ENCODE measurements around the gene COQ8A. TPM values are rescaled to one million over a fixed set of nuclear protein-coding genes. Genes with fewer than 3 reads are reported as not detected.

Gene COQ8A
- total RNA-seq, 1 experiment from 2014 or later = 24.6 TPM

DNA sequence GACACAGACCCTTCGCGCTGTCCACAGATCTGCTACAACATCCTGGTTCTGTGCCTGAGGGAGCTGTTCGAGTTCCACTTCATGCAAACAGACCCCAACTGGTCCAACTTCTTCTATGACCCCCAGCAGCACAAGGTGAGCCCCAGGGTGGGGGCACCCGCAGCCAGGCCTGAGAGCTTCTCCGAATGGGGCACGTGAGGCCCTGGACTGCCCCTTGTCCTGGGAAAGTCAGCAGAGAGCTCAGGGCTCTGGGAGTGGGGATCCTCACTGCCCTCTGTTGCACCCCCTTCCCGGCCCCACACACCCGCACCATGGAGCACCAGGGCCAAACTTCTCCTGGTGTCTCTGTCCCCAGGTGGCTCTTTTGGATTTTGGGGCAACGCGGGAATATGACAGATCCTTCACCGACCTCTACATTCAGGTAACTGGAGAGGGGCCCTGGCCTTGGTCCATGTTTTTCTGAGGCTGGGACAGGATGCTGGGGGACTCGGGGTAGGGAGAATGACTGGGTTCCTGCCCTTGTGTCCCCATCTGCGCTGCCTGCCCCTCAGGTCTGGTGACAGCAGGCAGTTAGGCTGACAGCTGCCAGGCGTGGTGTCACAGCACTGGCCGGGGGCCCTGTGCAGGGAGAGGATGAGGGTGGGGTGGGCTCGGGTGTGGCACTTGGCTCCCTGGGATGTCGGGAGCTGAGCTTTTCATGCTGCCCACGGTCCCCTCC is 44.6 kb downstream of the COQ8A start:
- no peak for DNase-seq
- CTCF ChIA-PET = interaction anchor here (0.6 kb wide), 2 partner anchors 209 to 1811 kb away, joined by 3 to 5 read pairs; no protein-coding TSS in a partner anchor
- Mint-ChIP-seq H3K9me3 (ENCODE audit: low read depth, unreplicated experiment) (no peaks in the 10 kb centered on the region), H3K36me3 (ENCODE audit: insufficient read depth, unreplicated experiment) (peaks cover 48% of the 10 kb centered on the region), H3K4me3 (ENCODE audit: low read depth, unreplicated experiment) (no peak overlapping the region), H3K4me1 (ENCODE audit: low read depth, unreplicated experiment) (no peaks in the 10 kb centered on the region), H3K27ac (ENCODE audit: unreplicated experiment) (no peak overlapping the region), H3K27me3 (ENCODE audit: unreplicated experiment) (no peaks in the 10 kb centered on the region)
- BruUV-seq (replicated peaks) = no TSS peak
- TF ChIP-seq, protein P1, sequence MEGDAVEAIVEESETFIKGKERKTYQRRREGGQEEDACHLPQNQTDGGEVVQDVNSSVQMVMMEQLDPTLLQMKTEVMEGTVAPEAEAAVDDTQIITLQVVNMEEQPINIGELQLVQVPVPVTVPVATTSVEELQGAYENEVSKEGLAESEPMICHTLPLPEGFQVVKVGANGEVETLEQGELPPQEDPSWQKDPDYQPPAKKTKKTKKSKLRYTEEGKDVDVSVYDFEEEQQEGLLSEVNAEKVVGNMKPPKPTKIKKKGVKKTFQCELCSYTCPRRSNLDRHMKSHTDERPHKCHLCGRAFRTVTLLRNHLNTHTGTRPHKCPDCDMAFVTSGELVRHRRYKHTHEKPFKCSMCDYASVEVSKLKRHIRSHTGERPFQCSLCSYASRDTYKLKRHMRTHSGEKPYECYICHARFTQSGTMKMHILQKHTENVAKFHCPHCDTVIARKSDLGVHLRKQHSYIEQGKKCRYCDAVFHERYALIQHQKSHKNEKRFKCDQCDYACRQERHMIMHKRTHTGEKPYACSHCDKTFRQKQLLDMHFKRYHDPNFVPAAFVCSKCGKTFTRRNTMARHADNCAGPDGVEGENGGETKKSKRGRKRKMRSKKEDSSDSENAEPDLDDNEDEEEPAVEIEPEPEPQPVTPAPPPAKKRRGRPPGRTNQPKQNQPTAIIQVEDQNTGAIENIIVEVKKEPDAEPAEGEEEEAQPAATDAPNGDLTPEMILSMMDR (IDR thresholded peaks at IDR 0.05; ENCODE audit: unreplicated experiment) = no peak
- intact Hi-C loops (cut with micrococcal nuclease; ENCODE audit: unreplicated experiment) = no loop called here

DNA sequence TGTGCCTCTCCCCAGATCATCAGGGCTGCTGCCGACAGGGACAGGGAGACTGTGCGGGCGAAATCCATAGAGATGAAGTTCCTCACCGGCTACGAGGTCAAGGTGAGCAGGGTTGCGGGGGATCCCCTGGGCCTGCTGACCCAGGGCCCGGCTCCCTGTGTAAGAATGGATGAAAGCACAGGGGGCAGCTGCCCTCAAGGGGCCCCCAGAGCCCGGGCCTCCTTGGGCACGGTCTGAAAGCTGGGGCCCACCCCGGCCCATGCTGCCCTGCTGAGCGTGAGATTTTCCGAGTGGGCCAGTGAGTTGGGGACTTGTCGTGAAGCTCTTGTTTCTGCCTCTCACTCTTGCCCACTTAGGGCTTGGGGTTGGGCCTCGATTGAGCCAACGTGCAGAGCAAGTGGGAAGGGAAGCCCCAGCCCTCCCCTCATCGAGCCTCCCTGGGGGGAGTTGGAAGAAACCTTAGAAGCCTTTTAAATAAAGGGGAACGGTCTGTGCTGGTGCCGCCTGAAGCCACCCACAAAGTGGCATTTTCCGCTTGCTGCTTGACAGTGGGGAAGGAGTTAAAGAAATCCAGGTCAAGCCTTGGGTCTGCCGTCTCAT is 45.2 kb downstream of the COQ8A start:
- H3K27ac Mint-ChIP-seq (ENCODE audit: unreplicated experiment) = no peak overlapping the region
- intact Hi-C loops (cut with micrococcal nuclease; ENCODE audit: unreplicated experiment) = no loop called here

GRCh38 chr1:226985839-226986463 is 45.9 kb downstream of the COQ8A start:
- intact Hi-C loops (cut with micrococcal nuclease; ENCODE audit: unreplicated experiment) = no loop called here
- Mint-ChIP-seq H3K4me3 (ENCODE audit: low read depth, unreplicated experiment) (no peak overlapping the region), H3K9me3 (ENCODE audit: low read depth, unreplicated experiment) (no peaks in the 10 kb centered on the region), H3K27me3 (ENCODE audit: unreplicated experiment) (no peaks in the 10 kb centered on the region), H3K36me3 (ENCODE audit: insufficient read depth, unreplicated experiment) (peaks cover 48% of the 10 kb centered on the region), H3K4me1 (ENCODE audit: low read depth, unreplicated experiment) (no peaks in the 10 kb centered on the region), H3K27ac (ENCODE audit: unreplicated experiment) (no peak overlapping the region)
- CTCF ChIA-PET = no interaction called here
- TF ChIP-seq, protein P1 (IDR thresholded peaks at IDR 0.05; ENCODE audit: unreplicated experiment) = no peak
- no peak for DNase-seq
- BruUV-seq (replicated peaks) = no TSS peak

More for the DNA sequence above, 45.2 kb downstream of the COQ8A start:
- TF ChIP-seq, protein P1 (IDR thresholded peaks at IDR 0.05; ENCODE audit: unreplicated experiment) = no peak
- CTCF ChIA-PET = no interaction called here
- Mint-ChIP-seq H3K4me3 (ENCODE audit: low read depth, unreplicated experiment) (no peak overlapping the region), H3K36me3 (ENCODE audit: insufficient read depth, unreplicated experiment) (peaks cover 48% of the 10 kb centered on the region), H3K4me1 (ENCODE audit: low read depth, unreplicated experiment) (no peaks in the 10 kb centered on the region), H3K27me3 (ENCODE audit: unreplicated experiment) (no peaks in the 10 kb centered on the region), H3K9me3 (ENCODE audit: low read depth, unreplicated experiment) (no peaks in the 10 kb centered on the region)
- BruUV-seq (replicated peaks) = no TSS peak
- no peak for DNase-seq

GRCh38 chr1:226986496-226987178 is 46.5 kb downstream of the COQ8A start:
- TF ChIP-seq, protein P1 (IDR thresholded peaks at IDR 0.05; ENCODE audit: unreplicated experiment) = no peak
- CTCF ChIA-PET = no interaction called here
- Mint-ChIP-seq H3K27ac (ENCODE audit: unreplicated experiment) (no peak overlapping the region), H3K9me3 (ENCODE audit: low read depth, unreplicated experiment) (no peaks in the 10 kb centered on the region), H3K36me3 (ENCODE audit: insufficient read depth, unreplicated experiment) (peaks cover 47% of the 10 kb centered on the region), H3K4me3 (ENCODE audit: low read depth, unreplicated experiment) (no peak overlapping the region), H3K27me3 (ENCODE audit: unreplicated experiment) (no peaks in the 10 kb centered on the region), H3K4me1 (ENCODE audit: low read depth, unreplicated experiment) (no peaks in the 10 kb centered on the region)
- no peak for DNase-seq
- no TSS peak for BruUV-seq (replicated peaks)
- intact Hi-C loops (cut with micrococcal nuclease; ENCODE audit: unreplicated experiment) = no loop called here
